ENCODE results near the gene SNX3.

Gene SNX3

DNA sequence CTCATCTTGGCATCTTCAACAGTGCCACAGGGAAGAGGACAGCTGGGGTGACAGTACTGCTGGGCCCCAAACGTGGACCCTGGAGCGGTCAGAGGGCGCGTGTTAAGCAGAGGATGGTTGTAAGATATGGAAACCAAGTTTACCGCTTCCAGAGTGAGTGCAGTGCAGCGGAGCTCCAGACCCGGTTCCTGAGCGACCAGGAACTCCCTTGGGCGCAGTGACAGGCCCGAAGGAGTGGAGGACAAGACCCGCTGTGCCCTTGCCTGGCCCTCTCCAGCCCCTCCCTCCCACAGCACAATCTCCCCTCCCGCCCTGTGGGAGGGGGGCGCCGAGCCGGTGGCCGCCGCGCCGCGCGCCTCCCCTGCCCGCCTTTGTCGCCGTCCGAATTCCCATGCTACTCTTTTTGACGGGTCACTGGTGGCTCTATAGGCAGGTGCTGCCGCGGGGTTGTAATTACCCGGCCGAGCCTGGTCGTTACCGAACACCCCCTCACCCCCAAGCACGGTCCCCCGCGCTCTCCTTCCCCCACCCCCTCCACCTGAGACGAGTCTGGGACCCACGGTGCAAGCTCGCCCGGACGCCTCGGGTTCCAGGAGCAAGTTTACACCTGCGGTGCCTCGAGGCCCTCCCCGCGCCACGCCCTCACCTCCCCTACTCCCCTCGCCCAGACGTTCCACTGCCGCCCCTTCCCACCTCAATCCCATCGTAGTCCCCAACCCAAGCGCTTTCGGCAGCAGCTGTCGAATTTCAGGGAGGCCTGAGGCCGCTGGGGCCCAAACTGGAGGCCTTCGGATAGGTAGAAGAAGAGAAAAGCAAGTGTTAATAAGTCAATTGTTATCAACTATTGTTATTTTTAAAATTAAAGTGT lies 91.1 kb downstream of the SNX3 start:
- DNase-seq: peak; percentile 56

DNA sequence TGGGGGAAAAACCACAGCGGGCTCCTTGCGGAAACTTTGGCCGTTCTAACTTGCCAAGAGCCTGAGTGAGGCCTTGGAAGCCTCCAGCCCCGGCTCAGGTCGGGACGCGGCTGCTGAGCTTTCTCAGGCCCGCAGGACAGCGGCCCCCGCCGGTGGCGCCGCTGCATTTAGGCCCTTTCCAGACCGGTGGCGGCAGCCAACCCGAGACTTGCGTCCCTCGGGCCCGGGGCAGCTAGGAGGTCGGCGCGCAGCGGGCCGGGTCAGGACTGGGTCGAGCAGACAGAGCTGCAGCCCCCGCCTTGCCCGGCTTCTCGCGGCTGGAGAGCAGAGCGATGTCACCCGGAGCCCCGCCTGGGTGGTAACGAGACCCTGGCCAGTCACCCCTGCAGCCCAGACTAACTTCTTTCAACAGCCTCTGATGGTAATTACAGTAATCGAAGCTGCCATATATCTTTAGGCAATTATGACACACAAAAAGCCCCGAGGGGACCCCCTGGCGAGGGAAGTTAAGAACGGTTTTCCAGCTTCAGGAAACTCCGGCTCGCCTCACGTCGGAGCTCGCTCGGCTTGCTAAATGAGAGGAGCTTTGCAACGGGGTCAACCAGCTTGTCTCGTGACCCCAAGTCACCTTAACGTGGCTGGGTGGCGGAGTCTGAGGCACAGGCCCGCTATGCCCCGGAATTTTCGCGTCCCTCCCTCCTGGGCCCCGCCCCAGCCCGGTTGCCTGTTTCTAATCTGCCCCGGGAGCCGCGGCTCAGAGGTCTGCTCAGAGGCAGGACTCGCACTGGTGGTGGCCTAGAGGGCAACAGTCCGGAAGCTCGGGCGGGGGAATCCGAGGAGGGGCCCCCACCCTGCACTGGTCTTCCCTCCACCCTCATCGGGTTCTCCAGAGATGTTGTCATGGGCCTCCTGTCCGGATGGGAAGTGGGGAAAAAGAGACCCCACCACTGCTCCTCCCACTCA lies 92.1 kb downstream of the SNX3 start:
- DNase-seq: peak; percentile 95

DNA sequence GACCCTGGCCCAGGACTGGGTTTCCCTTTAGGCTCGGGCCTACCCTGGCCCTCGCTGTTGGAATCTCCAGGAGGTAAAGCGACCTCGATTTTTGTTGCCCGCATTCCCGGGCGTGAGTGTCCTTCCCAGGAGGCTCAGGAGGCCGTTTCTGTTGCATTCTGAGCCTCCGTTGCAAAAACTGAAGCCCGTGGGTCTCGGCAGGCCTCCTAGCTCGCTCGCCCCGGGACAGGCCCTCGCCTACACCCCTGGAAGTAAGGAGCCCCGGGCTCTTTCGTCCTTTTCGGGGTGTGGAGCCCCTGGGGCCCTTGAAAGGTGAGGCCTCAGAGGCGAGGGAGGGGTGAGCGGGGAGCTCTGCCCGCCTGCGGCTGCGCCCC lies 92.8 kb downstream of the SNX3 start:
- no peak for DNase-seq

DNA sequence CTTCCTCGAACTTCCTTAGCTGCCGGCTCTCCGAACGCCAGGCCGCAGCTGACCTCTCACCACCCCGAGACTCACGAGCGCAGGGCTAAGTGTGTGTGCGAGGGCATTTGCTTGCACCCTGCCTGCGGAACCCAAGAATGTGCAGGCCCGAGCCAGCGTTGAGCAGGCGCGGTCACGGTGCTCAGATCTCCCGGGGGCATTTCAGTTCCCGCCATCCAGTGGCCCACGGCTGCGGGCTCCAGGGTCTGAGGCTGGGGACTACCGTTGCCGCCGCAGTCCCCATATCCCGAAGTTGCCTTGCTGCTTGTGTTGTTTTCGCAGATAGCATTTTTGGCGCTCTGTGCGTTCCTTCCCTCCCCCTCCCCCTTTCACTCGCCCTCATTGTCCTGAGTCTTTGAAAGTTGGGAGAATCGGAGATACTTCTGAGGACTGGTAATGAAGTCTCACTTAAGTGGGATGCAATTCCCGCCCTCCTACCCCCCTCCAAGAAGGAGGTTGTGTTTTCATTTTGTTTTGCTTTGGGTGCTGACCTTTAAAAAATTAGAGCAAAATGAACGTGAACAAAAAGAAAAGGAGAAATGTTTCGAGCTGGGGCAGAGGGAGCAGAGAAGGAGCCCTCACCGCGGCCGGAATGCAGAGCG lies 93.3 kb downstream of the SNX3 start:
- peak; percentile 74 for DNase-seq

DNA sequence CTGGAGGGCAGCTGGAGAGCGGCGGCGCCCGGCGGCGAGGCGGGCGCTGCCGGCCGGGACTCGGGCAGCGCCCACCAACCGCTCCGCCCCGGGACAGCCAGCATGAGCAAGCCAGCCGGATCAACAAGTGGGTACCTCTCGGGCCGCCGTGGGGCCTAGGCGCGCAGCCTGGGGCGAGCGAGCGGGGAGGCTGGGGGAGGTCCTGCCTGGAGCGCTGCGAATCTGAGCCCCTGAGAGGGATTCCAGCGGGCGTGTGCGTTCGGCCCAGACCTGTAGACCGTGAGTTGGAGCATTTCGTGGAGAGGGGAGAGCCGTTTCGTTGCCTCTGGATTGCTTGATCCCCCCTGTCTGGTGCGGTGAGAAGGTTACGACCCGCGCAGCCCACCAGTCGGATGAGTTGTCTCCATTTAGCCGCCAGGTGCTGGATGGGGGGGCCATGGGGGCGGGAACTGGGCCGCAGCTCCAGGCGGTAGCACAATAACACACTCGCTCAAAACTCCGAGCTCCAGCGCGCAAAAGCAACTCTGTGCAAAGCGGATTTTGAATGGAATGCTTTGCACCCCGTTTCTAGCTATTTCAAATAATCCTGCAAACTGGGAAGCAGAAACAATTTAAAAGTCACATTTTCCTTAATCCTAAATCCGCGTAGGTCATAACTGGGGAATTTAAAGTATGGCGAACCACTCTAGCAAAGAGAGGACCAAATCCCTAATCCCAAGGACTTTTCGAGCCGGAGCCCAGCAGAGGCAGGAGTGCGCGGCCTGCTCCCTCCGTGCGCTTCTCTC lies 94.0 kb downstream of the SNX3 start:
- peak; percentile 66 for DNase-seq

DNA sequence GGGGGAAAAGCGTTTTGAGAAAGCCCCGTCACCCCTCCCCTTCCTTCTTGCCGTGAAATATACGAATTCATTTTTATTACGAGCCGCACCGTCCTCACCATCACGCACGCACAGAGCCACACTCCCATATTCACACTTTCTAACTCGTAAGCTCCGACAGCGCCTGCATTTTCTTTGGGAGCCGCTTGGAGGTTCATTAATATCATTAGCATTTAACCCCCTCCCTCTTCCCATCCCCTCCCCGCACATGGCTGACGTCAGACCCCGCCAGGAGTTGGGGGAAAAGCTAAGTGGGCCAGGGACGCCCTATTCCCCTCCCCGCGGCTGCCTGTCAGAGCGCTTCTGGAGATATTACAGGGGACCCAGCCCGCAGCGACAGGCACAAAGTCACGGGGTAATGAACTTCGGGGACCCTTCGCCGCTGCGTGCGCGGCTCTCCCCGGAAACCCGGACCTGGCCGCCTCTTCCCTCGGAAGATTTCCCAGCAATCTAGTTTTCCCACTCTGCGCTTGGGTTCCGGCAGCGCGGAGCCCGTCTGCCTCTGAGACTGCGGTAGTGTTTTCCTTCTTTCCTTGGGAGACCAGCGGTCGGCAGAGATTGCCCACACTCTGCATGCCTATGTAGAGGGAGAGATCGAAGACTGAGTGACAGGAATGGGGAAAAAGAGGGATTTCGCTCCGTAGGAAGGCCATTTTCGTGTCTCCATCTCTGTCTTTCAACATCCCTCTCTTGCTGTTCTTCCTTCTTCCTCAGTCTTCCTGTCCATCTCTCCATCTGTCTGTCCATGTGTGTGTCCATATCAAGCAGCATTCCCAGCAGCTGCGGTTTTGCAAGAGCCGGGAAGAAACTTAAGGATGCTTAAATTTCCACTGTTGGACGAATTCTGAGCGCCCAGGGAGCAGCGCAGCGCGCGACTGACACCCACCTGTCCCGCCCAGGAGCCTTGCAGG lies 94.9 kb downstream of the SNX3 start, which contains the start of gene NR2E1:
TSS of gene NR2E1 (plus strand) at position 309 of the 950 bp plus-strand sequence. CDS start 744 bp downstream, outside the sequence.
- peak; percentile 91 for DNase-seq

DNA sequence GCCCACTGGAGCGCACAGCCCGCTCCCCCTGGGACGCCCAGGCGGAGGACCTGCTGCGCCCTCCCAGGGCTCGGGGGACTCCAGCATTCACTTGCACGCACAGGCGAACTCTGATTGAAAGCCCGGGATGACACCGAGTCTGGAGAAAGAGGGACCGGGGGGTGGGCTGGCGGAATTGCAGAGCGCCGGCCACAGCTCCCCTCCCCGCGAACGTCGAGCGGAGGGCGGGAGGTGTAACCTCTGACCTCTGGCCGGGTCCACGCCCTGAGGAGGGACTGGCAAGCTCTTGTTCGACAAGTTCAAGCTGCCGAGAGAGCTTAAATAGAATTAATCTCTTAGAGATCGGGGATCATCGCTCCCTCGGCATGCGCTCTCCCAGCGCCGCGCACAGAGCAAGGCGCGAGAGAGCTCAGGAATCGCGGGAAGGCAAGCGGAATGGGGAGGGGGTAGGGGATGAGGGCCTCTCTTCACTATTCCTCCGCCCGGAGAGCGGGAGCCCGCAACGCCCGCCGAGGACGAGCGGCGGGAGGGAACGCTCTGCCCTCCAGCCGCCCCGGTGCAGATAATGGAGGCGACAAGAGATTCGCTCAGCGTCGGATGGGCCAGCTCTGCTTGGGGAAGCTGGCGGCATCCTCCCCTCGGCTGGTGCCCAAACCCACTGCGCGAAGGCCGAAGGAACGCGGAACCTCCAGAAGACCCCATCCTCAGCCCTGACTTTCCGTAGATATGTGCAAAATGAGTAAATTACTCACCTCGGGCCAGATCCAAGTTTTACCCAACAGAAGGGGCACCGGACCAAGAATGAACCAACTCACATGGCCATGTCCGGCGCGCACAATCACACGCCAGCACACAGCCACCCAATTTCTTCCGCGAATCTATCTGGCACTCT lies 95.8 kb downstream of the SNX3 start:
- DNase-seq: peak; percentile 87

DNA sequence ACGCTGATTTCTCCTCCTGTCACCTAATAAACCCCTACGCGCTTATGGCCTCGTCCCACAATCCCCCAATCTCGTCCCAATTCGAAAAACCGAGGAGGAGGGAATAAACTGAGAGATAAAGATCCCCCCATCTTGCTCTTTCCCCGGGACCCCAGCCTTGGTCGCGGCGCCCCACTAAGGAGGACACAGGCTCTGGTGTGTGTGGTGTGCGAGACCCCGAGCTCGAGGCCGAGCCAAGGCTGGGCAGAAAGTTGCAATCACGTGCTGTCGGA lies 96.4 kb downstream of the SNX3 start:
- DNase-seq: no peak

DNA sequence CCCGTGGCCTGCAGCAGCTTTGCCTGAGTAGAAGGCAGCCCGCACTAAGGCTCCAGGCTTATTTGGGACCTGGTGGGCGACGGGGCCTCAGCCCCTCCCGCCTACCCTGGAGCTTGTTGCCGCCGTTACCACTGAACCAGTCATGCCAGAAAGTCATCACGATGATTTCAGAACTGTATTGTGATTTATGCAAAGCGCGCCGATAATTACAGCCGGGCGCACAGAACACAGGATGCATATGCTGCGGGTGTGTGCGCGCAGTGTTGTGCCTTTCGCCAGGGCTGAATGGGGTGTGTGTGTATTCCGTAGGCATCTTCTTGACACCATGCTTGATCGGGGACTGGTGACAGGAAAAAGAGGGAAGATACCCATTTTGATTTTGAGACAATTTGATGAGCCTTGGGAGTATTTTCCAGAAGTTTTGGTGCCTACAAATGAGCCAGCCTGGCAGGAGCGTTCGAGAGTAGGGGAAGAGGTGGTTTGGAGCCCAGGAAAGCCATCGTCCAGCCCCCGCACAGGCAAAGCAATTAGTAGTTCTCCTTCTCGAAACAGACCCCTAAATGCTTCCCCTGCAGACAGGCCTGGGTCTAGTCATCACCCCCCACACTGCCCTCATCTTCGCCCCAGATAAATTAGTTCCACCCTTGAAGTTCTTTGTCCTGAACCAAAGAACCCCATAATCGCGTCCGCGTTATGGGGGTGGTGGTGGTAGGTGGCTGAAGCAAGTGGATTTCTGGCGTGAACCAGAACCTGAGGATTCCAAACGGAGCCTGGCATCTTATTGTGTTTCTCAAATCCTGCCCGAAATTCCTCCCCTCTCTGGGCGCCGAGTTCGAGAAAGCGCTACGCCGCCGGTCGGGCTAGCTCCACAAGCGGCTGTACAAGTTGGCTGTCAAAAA lies 96.9 kb downstream of the SNX3 start:
- peak; percentile 65 for DNase-seq

DNA sequence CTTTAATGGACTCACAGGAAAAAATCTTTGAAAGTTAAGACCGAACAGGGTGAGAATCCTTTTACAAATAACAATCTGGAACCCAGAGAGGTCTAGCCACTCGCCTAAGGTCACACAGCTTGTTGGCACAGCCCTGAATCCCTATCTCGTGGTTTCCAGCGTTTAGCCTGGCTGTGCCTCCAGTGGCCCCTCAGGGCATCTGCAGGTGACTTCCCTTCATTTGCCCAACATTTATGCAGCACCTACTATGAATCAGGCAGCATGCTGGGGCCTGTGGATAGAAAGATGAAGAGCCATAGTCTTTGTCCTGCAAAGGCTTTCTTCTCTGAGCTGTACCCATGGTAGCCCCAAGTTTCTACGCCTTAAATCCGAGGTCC lies 97.6 kb downstream of the SNX3 start:
- no peak for DNase-seq

DNA sequence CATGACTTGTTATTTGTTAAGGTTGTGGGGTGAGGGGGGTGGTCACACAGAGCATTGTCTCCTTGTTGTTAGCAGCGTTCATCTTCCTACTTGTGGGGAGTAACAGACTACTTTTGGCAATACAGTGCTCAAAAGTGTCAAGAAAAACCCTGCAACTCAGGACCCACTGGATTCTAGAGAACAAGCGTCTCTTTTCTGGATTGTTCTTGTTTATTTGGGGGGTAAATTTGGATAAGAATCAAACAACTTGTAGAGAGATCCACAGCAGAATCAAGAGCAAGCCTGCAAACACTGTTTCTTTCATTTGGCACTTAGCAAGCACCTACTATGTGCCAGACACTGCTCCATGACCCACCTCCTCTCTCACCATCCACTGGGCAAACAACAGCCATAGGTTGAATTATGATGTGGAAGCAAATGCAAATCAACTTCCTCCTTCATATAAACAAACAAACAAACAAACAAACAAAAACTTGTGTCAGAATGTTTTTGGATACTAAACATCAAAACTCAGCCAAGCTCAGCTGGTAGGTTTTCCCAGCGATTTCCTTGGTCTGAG lies 99.0 kb downstream of the SNX3 start:
- DNase-seq: no peak
